HepG2 (cell line): ENCODE data around the gene TSPAN9. TPM values are rescaled to one million over a fixed set of nuclear protein-coding genes. Genes with fewer than 3 reads are reported as not detected.

ENCODE experiments used
- ATF2 ChIP-seq: sonication (generic); formaldehyde crosslinking; IDR thresholded peaks from 2 replicates; pipeline ENCODE4 v1.4.0; 2020; ENCODE audit warnings: missing genetic modification reagents
- CBX2 ChIP-seq, 2 experiments: fragments of 200-600 bp in 1 of 2; sonication (generic); formaldehyde crosslinking in 1 of 2; IDR thresholded peaks; 2 replicates each; pipeline versions ENCODE4 v1.7.0 to v1.8.1; 2018 to 2022; ENCODE audit warnings: low read depth in 2 of 2, low read length in 1 of 2, mild to moderate bottlenecking in 1 of 2, missing genetic modification reagents in 1 of 2
- CCAR2 ChIP-seq: fragments of 200-400 bp; formaldehyde crosslinking; optimal IDR thresholded peaks from 2 replicates; pipeline ENCODE3; 2018; ENCODE audit warnings: low read depth, mild to moderate bottlenecking, low read length, moderate library complexity
- POLR2G ChIP-seq: fragments of 200-400 bp; formaldehyde crosslinking; IDR thresholded peaks from 2 replicates; pipeline ENCODE4 v1.6.1; 2018; ENCODE audit warnings: mild to moderate bottlenecking, low read depth, low read length, moderate library complexity
- PPARG ChIP-seq: conservative IDR thresholded peaks from 2 replicates; pipeline ENCODE4 v1.6.1; 2016; ENCODE audit warnings: missing biosample characterization, missing genetic modification reagents
- RBM22 ChIP-seq: fragments of 200-400 bp; formaldehyde crosslinking; optimal IDR thresholded peaks from 2 replicates; pipeline ENCODE3; 2017; ENCODE audit warnings: mild to moderate bottlenecking, low read length, moderate library complexity
- RCOR2 ChIP-seq: IDR thresholded peaks from 2 replicates; pipeline ENCODE4 v1.6.1; 2016; ENCODE audit warnings: missing biosample characterization, missing genetic modification reagents
- ZBTB25 ChIP-seq: IDR thresholded peaks from 2 replicates; pipeline ENCODE4 v1.6.1; 2018; ENCODE audit warnings: missing genetic modification reagents
- ZFP62 ChIP-seq: sonication (generic); formaldehyde crosslinking; IDR thresholded peaks from 2 replicates; pipeline ENCODE4 v1.4.0; 2020; ENCODE audit warnings: missing genetic modification reagents
- ZNF574 ChIP-seq: sonication (generic); formaldehyde crosslinking; IDR thresholded peaks from 2 replicates; pipeline ENCODE4 v1.4.0; 2020; ENCODE audit warnings: missing genetic modification reagents
- polyA plus RNA-seq, 8 experiments: library from polyadenylated mRNA; depleted of rRNA in 3 of 8; stranded (reverse) in 7 of 8; unstranded in 1 of 8; fragments of >200 nt; fragmentation: Illumina TruSeq in 4 of 8; extraction: Trizol in 4 of 8; gene quantifications; 2 replicates each; pipeline versions ENCODE4 v1.2.1 to v1.2.3, GENCODE V29; 2011 to 2016; ENCODE audit warnings: low read depth in 4 of 8, missing spikeins in 1 of 8, mixed read lengths in 1 of 8; ENCODE audit not compliant: insufficient read depth in 1 of 8
- total RNA-seq, 5 experiments: library from RNA; depleted of rRNA; stranded (reverse); fragments of >200 nt; fragmentation: Illumina TruSeq; extraction: Trizol; gene quantifications; 2 replicates each; pipeline ENCODE4 v1.2.3, GENCODE V29; 2016; ENCODE audit warnings: low read depth in 1 of 5
- TF ChIP-seq, protein P1 (sequence below): sonication (generic); formaldehyde crosslinking; IDR thresholded peaks from 2 replicates; pipeline ENCODE4 v1.4.0; 2020; ENCODE audit warnings: mild to moderate bottlenecking, missing genetic modification reagents
- TF ChIP-seq, protein P2 (sequence below): sonication (generic); formaldehyde crosslinking; IDR thresholded peaks from 2 replicates; pipeline ENCODE4 v1.5.0; 2020; ENCODE audit warnings: missing genetic modification reagents
- TF ChIP-seq, protein P3 (sequence below): sonication (generic); formaldehyde crosslinking; IDR thresholded peaks from 2 replicates; pipeline ENCODE4 v1.4.0; 2020; ENCODE audit warnings: missing genetic modification reagents, borderline replicate concordance

Gene TSPAN9
- total and polyA plus RNA-seq, 2 of the 13 experiments (the other 11 are each of a cell fraction or from before 2014, with no cell fraction given), result 18.1 to 42.3 TPM

DNA sequence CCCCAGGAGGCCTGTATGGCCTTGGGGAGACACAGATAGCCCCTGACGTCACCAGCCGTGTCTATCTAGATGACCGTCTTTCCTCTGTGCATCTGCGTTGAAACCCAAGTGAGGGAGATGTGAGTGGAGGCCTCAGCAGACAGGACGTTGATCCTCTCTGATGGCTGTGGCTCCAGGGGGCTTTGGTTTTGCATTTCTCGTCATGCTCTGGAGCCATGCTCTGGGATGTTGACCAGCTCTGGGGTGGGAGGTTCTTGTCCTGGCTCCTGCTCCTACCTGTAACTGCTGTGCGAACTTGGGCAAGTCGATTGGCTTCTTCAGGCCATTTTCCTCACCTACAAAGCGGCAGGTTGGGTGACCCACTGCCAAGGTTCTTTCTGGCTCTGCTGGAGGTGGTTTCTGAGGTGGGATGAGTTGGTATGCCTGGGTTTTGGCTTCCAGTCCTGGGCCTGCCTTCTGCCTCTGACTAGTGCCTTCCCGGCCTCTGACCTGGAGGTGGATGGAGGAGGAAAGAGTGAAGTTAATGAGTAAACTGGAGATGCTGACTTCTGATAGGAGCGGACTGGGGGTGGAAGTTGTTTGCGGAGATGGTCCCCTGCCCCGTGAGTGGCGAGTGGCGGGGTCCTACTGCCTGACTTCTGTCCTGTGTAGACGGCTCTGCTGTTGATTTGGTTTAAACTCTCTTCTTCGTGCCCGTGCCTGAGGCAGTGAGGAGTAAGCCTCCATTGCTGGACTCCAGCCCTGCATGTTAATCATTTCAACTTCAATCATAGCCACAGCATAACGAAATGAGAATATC, 8.4 kb downstream of the TSPAN9 start (continued):
- TF ChIP-seq, protein P1, sequence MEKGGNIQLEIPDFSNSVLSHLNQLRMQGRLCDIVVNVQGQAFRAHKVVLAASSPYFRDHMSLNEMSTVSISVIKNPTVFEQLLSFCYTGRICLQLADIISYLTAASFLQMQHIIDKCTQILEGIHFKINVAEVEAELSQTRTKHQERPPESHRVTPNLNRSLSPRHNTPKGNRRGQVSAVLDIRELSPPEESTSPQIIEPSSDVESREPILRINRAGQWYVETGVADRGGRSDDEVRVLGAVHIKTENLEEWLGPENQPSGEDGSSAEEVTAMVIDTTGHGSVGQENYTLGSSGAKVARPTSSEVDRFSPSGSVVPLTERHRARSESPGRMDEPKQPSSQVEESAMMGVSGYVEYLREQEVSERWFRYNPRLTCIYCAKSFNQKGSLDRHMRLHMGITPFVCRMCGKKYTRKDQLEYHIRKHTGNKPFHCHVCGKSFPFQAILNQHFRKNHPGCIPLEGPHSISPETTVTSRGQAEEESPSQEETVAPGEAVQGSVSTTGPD (CRISPR knock-in tag), result no peak
- TF ChIP-seq RBM22 (no peak), ZBTB25 (CRISPR knock-in tag) (no peak), CCAR2 (no peak), POLR2G (peak; percentile 66), CBX2 (IDR thresholded peaks at IDR 0.05; ENCODE audit: low read depth, low read length) (no peak), CBX2 (CRISPR knock-in tag; IDR thresholded peaks at IDR 0.05; ENCODE audit: low read depth) (no peak), ZFP62 (no peak), PPARG (CRISPR knock-in tag) (peak; percentile 70), ATF2 (CRISPR knock-in tag) (no peak), ZNF574 (CRISPR knock-in tag) (no peak; the same call in 1 of the 2 replicates), RCOR2 (0 out of 2 replicates have a peak, but pooled peaks have one; percentile 44)
- TF ChIP-seq, protein P2, sequence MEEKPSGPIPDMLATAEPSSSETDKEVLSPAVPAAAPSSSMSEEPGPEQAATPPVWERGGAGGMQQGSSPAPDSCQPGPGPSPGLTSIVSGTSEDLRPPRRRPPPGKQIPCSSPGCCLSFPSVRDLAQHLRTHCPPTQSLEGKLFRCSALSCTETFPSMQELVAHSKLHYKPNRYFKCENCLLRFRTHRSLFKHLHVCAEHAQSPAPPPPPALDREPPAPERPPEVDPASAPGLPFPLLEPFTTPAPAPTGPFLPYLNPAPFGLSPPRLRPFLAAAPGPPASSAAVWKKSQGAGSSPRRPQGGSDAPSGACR (CRISPR knock-in tag), result peak; percentile 65; the same call in 1 of the 2 replicates
- TF ChIP-seq, protein P3, sequence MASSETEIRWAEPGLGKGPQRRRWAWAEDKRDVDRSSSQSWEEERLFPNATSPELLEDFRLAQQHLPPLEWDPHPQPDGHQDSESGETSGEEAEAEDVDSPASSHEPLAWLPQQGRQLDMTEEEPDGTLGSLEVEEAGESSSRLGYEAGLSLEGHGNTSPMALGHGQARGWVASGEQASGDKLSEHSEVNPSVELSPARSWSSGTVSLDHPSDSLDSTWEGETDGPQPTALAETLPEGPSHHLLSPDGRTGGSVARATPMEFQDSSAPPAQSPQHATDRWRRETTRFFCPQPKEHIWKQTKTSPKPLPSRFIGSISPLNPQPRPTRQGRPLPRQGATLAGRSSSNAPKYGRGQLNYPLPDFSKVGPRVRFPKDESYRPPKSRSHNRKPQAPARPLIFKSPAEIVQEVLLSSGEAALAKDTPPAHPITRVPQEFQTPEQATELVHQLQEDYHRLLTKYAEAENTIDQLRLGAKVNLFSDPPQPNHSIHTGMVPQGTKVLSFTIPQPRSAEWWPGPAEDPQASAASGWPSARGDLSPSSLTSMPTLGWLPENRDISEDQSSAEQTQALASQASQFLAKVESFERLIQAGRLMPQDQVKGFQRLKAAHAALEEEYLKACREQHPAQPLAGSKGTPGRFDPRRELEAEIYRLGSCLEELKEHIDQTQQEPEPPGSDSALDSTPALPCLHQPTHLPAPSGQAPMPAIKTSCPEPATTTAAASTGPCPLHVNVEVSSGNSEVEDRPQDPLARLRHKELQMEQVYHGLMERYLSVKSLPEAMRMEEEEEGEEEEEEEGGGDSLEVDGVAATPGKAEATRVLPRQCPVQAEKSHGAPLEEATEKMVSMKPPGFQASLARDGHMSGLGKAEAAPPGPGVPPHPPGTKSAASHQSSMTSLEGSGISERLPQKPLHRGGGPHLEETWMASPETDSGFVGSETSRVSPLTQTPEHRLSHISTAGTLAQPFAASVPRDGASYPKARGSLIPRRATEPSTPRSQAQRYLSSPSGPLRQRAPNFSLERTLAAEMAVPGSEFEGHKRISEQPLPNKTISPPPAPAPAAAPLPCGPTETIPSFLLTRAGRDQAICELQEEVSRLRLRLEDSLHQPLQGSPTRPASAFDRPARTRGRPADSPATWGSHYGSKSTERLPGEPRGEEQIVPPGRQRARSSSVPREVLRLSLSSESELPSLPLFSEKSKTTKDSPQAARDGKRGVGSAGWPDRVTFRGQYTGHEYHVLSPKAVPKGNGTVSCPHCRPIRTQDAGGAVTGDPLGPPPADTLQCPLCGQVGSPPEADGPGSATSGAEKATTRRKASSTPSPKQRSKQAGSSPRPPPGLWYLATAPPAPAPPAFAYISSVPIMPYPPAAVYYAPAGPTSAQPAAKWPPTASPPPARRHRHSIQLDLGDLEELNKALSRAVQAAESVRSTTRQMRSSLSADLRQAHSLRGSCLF (CRISPR knock-in tag), result no peak
